MM.1S (cell line): Measurements from ENCODE around the gene CACNA1I.

ENCODE experiments used
- DNase-seq: peaks from one replicate; pipeline ENCODE4 v3.0.0-alpha.2; 2015
- H2AFZ ChIP-seq: fragments of 300-600 bp; sonication (generic); 2 replicates; pipeline ENCODE4 v1.6.0; 2016; ENCODE audit warnings: antibody characterized with exemption, low read length
- H3F3A ChIP-seq: fragments of 300-600 bp; sonication (generic); 2 replicates; pipeline ENCODE4 v1.6.1; 2016; ENCODE audit warnings: mild to moderate bottlenecking, antibody characterized with exemption, low read length, moderate library complexity, mixed read lengths; ENCODE audit not compliant: insufficient read depth
- H3K27ac ChIP-seq: fragments of 300-600 bp; sonication (generic); 2 replicates; pipeline ENCODE4 v1.5.1; 2016; ENCODE audit warnings: mild to moderate bottlenecking, low read length
- H3K27me3 ChIP-seq: fragments of 300-600 bp; sonication (generic); replicated peaks from 2 replicates; pipeline ENCODE4 v1.6.0; 2016; ENCODE audit warnings: low read length; ENCODE audit not compliant: insufficient read depth
- H3K36me3 ChIP-seq: fragments of 300-600 bp; sonication (generic); replicated peaks from 2 replicates; pipeline ENCODE4 v1.6.1; 2016; ENCODE audit warnings: mild to moderate bottlenecking, low read length, mixed read lengths; ENCODE audit not compliant: insufficient read depth
- H3K4me1 ChIP-seq: fragments of 300-600 bp; sonication (generic); 2 replicates; pipeline ENCODE4 v1.6.1; 2016; ENCODE audit warnings: low read length, mixed read lengths
- H3K4me2 ChIP-seq: fragments of 300-600 bp; sonication (generic); 2 replicates; pipeline ENCODE4 v1.6.0; 2016; ENCODE audit warnings: low read depth, low read length
- H3K4me3 ChIP-seq: fragments of 300-600 bp; sonication (generic); 2 replicates; pipeline ENCODE4 v1.5.1; 2016; ENCODE audit warnings: low read length, mixed read lengths
- H3K79me2 ChIP-seq: fragments of 300-600 bp; sonication (generic); 2 replicates; pipeline ENCODE4 v1.6.1; 2016; ENCODE audit warnings: mixed run types, low read length, mixed read lengths
- H3K9ac ChIP-seq: fragments of 300-600 bp; sonication (generic); 2 replicates; pipeline ENCODE4 v1.6.1; 2016; ENCODE audit warnings: low read length, mixed read lengths
- H3K9me2 ChIP-seq: fragments of 300-600 bp; sonication (generic); replicated peaks from 2 replicates; pipeline ENCODE4 v1.6.1; 2016; ENCODE audit warnings: mild to moderate bottlenecking, low read length, mixed read lengths; ENCODE audit not compliant: insufficient read depth
- H3K9me3 ChIP-seq: fragments of 300-600 bp; sonication (generic); replicated peaks from 2 replicates; pipeline ENCODE4 v1.6.1; 2016; ENCODE audit warnings: mild to moderate bottlenecking, low read length, mixed read lengths; ENCODE audit not compliant: insufficient read depth
- H4K20me1 ChIP-seq: fragments of 300-600 bp; sonication (generic); 2 replicates; pipeline ENCODE4 v1.6.1; 2016; ENCODE audit warnings: mild to moderate bottlenecking, low read length, moderate library complexity, mixed read lengths; ENCODE audit not compliant: insufficient read depth
- EZH2 ChIP-seq: fragments of 300-600 bp; sonication (generic); optimal IDR thresholded peaks from 2 replicates; pipeline ENCODE3; 2017; ENCODE audit warnings: low read depth, mild to moderate bottlenecking, antibody characterized with exemption, low read length, mixed read lengths
- EZH2phosphoT487 ChIP-seq: fragments of 300-600 bp; sonication (generic); IDR thresholded peaks from 2 replicates; pipeline ENCODE4 v1.6.1; 2018; ENCODE audit warnings: antibody characterized with exemption, low read length
- TF ChIP-seq, protein P1 (sequence below): fragments of 300-600 bp; sonication (generic); IDR thresholded peaks from 2 replicates; pipeline ENCODE4 v1.5.1; 2016; ENCODE audit warnings: antibody characterized with exemption, low read length, mixed read lengths

The CACNA1I gene

DNA sequence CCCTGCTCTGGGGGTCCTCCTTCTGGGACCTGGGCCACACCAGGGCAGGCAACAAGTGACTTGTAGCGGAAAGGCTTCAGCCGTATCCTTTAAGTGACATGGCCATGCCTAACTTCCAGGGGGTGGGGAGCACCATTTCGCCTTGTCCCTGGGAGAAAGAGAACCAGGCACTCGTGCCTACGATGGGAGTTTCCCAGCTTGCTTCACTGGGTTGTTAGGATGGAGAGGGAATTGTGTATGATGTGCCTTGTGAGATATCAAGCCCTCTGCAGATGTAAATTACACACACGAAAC lies 151.4 kb downstream of the CACNA1I start:
- Histone ChIP-seq H3K27me3 (0 out of 2 replicates have a peak, but pooled peaks cover 6% of the 10 kb centered on the region), H3F3A (no peaks in the 10 kb centered on the region), H4K20me1 (no peaks in the 10 kb centered on the region), H3K27ac (no peak overlapping the region), H3K36me3 (no peaks in the 10 kb centered on the region), H3K4me2 (no peak overlapping the region), H3K4me3 (no peak overlapping the region), H2AFZ (no peak overlapping the region), H3K9me3 (no peaks in the 10 kb centered on the region), H3K4me1 (no peaks in the 10 kb centered on the region), H3K79me2 (no peaks in the 10 kb centered on the region), H3K9me2 (no peaks in the 10 kb centered on the region), H3K9ac (no peak overlapping the region)
- DNase-seq, result no peak
- TF ChIP-seq EZH2, result no peak

DNA sequence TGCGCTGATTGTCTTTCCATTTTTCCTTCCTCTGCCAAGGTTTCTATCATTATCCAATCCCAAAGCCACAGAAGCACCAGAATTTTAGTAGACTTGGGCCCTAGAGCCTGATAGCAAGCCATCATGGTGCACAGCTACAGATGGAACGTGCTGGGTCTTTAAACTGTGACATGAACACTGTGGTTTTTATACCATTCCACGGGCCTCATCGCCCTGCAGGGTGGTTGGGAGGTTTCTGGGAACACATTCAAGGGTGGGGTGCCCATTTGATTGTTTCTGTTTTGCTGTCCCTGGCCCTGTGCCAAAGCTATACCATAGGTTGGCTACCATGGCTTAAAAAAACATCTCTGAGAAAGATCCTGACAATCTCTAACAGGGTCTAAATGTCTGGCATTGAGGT lies 151.9 kb downstream of the CACNA1I start:
- no peak for DNase-seq
- H2AFZ ChIP-seq, result no peak overlapping the region
- no peak overlapping the region for H3K4me3 ChIP-seq
- no peak overlapping the region for H3K9ac ChIP-seq
- no peaks in the 10 kb centered on the region for H3F3A ChIP-seq
- no peaks in the 10 kb centered on the region for H3K4me1 ChIP-seq
- H4K20me1 ChIP-seq, result no peaks in the 10 kb centered on the region
- TF ChIP-seq, protein P1, sequence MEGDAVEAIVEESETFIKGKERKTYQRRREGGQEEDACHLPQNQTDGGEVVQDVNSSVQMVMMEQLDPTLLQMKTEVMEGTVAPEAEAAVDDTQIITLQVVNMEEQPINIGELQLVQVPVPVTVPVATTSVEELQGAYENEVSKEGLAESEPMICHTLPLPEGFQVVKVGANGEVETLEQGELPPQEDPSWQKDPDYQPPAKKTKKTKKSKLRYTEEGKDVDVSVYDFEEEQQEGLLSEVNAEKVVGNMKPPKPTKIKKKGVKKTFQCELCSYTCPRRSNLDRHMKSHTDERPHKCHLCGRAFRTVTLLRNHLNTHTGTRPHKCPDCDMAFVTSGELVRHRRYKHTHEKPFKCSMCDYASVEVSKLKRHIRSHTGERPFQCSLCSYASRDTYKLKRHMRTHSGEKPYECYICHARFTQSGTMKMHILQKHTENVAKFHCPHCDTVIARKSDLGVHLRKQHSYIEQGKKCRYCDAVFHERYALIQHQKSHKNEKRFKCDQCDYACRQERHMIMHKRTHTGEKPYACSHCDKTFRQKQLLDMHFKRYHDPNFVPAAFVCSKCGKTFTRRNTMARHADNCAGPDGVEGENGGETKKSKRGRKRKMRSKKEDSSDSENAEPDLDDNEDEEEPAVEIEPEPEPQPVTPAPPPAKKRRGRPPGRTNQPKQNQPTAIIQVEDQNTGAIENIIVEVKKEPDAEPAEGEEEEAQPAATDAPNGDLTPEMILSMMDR, result no peak
- no peak for TF ChIP-seq EZH2phosphoT487
- TF ChIP-seq EZH2, result no peak
- H3K9me2 ChIP-seq, result no peaks in the 10 kb centered on the region
- H3K36me3 ChIP-seq, result no peaks in the 10 kb centered on the region
- H3K27ac ChIP-seq, result no peak overlapping the region
- no peak overlapping the region for H3K4me2 ChIP-seq
- H3K79me2 ChIP-seq, result no peaks in the 10 kb centered on the region
- peaks cover 10% of the 10 kb centered on the region; the same call in 1 of the 2 replicates for H3K27me3 ChIP-seq
- H3K9me3 ChIP-seq, result no peaks in the 10 kb centered on the region

DNA sequence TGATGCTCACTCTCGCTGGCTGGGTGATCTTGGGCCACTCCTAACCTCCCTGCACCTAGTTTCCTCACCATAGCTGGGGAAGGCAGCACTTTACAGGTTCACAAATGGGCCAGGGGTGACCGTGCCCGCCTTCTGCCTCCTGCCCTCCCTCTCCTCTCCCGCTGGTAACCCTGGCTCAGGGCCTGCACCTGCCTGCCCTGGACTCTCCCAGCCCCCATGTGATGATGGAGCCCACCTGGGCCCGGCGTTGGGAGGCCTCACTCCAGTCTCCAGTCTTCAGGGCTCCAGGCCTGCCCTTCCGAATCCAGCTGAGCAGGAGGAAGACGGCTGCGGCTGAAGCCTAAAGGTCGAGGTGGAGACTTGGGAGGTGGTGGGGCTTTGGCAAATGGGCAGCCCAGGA lies 152.9 kb downstream of the CACNA1I start:
- TF ChIP-seq EZH2, result no peak
- no peak for TF ChIP-seq EZH2phosphoT487
- TF ChIP-seq, protein P1, result no peak
- Histone ChIP-seq H3F3A (no peaks in the 10 kb centered on the region), H3K36me3 (no peaks in the 10 kb centered on the region), H3K9ac (no peak overlapping the region), H3K4me3 (no peak overlapping the region), H4K20me1 (no peaks in the 10 kb centered on the region), H3K4me1 (no peaks in the 10 kb centered on the region), H3K79me2 (no peaks in the 10 kb centered on the region), H2AFZ (no peak overlapping the region), H3K9me2 (no peaks in the 10 kb centered on the region), H3K27ac (no peak overlapping the region), H3K27me3 (peaks cover 14% of the 10 kb centered on the region; the same call in 1 of the 2 replicates), H3K4me2 (no peak overlapping the region), H3K9me3 (no peaks in the 10 kb centered on the region)
- DNase-seq, result no peak

DNA sequence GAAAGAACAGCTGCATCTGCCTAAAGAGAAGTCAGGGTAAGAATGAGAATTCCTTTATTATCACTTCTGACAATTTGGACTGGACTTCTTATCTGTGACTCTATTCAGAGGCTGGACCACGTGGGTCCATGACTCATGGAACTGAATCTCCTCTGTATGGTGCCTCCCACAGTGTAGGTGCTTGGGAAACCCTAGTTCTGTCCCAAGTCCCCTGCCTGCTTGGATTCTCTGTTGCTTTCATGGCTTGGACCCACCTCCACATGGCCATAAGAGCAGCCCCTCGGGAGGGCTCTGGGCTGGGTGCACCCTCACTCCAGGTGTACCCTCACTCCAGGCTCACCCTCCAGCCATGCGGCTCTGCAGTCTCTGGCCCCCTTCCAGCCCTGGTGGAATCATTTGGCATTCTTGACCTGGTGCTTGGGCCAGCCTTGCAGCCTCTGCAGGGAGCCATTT lies 153.4 kb downstream of the CACNA1I start:
- H3K9ac ChIP-seq, result no peak overlapping the region
- H3F3A ChIP-seq, result no peaks in the 10 kb centered on the region
- no peak overlapping the region for H2AFZ ChIP-seq
- H3K27me3 ChIP-seq, result peaks cover 16% of the 10 kb centered on the region; the same call in 1 of the 2 replicates
- no peak overlapping the region for H3K4me2 ChIP-seq
- no peak overlapping the region for H3K27ac ChIP-seq
- H4K20me1 ChIP-seq, result no peaks in the 10 kb centered on the region
- DNase-seq, result no peak
- H3K36me3 ChIP-seq, result no peaks in the 10 kb centered on the region
- no peaks in the 10 kb centered on the region for H3K4me1 ChIP-seq
- no peaks in the 10 kb centered on the region for H3K9me3 ChIP-seq
- H3K9me2 ChIP-seq, result no peaks in the 10 kb centered on the region
- TF ChIP-seq, protein P1, result no peak
- TF ChIP-seq EZH2phosphoT487, result no peak
- TF ChIP-seq EZH2, result no peak
- H3K4me3 ChIP-seq, result no peak overlapping the region
- no peaks in the 10 kb centered on the region for H3K79me2 ChIP-seq
